Measurements from ENCODE around the gene PCDH15.

Gene PCDH15

GRCh38 chr10:54485971-54486370 lies 315.1 kb downstream of the PCDH15 start:
- Histone ChIP-seq H3K79me2 (ENCODE audit: insufficient read depth, low read length) (no peaks in the 10 kb centered on the region), H3K27me3 (ENCODE audit: insufficient read depth, low read length, poor library complexity, severe bottlenecking) (no peaks in the 10 kb centered on the region), H3K4me3 (ENCODE audit: low read length, poor library complexity, severe bottlenecking) (no peak overlapping the region), H3K9me2 (replicated peaks; ENCODE audit: low read depth, low read length) (no peaks in the 10 kb centered on the region), H4K20me1 (ENCODE audit: insufficient read depth, low read length, poor library complexity, severe bottlenecking) (no peaks in the 10 kb centered on the region), H3K4me2 (ENCODE audit: low read depth, low read length, poor library complexity, severe bottlenecking) (no peak overlapping the region), H2AFZ (ENCODE audit: low read length) (no peak overlapping the region), H3K36me3 (ENCODE audit: insufficient read depth, low read length) (no peaks in the 10 kb centered on the region), H3K9ac (ENCODE audit: low read depth, low read length, poor library complexity, severe bottlenecking) (no peak overlapping the region), H3K4me1 (ENCODE audit: insufficient read depth, low read length, poor library complexity, severe bottlenecking) (no peaks in the 10 kb centered on the region), H3K9me3 (ENCODE audit: insufficient read depth, low read depth, low read length) (no peaks in the 10 kb centered on the region), H3F3A (ENCODE audit: low read depth) (no peaks in the 10 kb centered on the region)
- TF ChIP-seq EZH2phosphoT487 (IDR thresholded peaks at IDR 0.05; ENCODE audit: borderline replicate concordance) (no peak), CTCF (conservative IDR thresholded peaks at IDR 0.05; ENCODE audit: low read length) (no peak)

GRCh38 chr10:54484186-54484585 lies 316.8 kb downstream of the PCDH15 start:
- Histone ChIP-seq H3K4me1 (ENCODE audit: insufficient read depth, low read length, poor library complexity, severe bottlenecking) (no peaks in the 10 kb centered on the region), H4K20me1 (ENCODE audit: insufficient read depth, low read length, poor library complexity, severe bottlenecking) (no peaks in the 10 kb centered on the region), H3K36me3 (ENCODE audit: insufficient read depth, low read length) (no peaks in the 10 kb centered on the region), H3K4me2 (ENCODE audit: low read depth, low read length, poor library complexity, severe bottlenecking) (no peak overlapping the region), H3K4me3 (ENCODE audit: low read length, poor library complexity, severe bottlenecking) (no peak overlapping the region), H3K9me3 (ENCODE audit: insufficient read depth, low read depth, low read length) (no peaks in the 10 kb centered on the region), H3K9me2 (replicated peaks; ENCODE audit: low read depth, low read length) (no peaks in the 10 kb centered on the region), H3K79me2 (ENCODE audit: insufficient read depth, low read length) (no peaks in the 10 kb centered on the region), H3K27me3 (ENCODE audit: insufficient read depth, low read length, poor library complexity, severe bottlenecking) (no peaks in the 10 kb centered on the region), H2AFZ (ENCODE audit: low read length) (no peak overlapping the region), H3K9ac (ENCODE audit: low read depth, low read length, poor library complexity, severe bottlenecking) (no peak overlapping the region), H3F3A (ENCODE audit: low read depth) (no peaks in the 10 kb centered on the region)
- no peak for TF ChIP-seq CTCF (conservative IDR thresholded peaks at IDR 0.05; ENCODE audit: low read length)
- TF ChIP-seq EZH2phosphoT487 (IDR thresholded peaks at IDR 0.05; ENCODE audit: borderline replicate concordance): no peak

GRCh38 chr10:54478601-54479000 lies 322.4 kb downstream of the PCDH15 start:
- no peak overlapping the region for H3K4me2 ChIP-seq (ENCODE audit: low read depth, low read length, poor library complexity, severe bottlenecking)
- H3K4me1 ChIP-seq (ENCODE audit: insufficient read depth, low read length, poor library complexity, severe bottlenecking): no peaks in the 10 kb centered on the region
- no peaks in the 10 kb centered on the region for H3K36me3 ChIP-seq (ENCODE audit: insufficient read depth, low read length)
- no peak overlapping the region for H3K4me3 ChIP-seq (ENCODE audit: low read length, poor library complexity, severe bottlenecking)
- H3F3A ChIP-seq (ENCODE audit: low read depth): no peaks in the 10 kb centered on the region
- H3K9me2 ChIP-seq (replicated peaks; ENCODE audit: low read depth, low read length): no peaks in the 10 kb centered on the region
- H3K79me2 ChIP-seq (ENCODE audit: insufficient read depth, low read length): no peaks in the 10 kb centered on the region
- no peaks in the 10 kb centered on the region for H4K20me1 ChIP-seq (ENCODE audit: insufficient read depth, low read length, poor library complexity, severe bottlenecking)
- H3K27me3 ChIP-seq (ENCODE audit: insufficient read depth, low read length, poor library complexity, severe bottlenecking): no peaks in the 10 kb centered on the region
- no peaks in the 10 kb centered on the region for H3K9me3 ChIP-seq (ENCODE audit: insufficient read depth, low read depth, low read length)
- no peak overlapping the region for H3K9ac ChIP-seq (ENCODE audit: low read depth, low read length, poor library complexity, severe bottlenecking)
- no peak overlapping the region for H2AFZ ChIP-seq (ENCODE audit: low read length)
- no peak for TF ChIP-seq CTCF (conservative IDR thresholded peaks at IDR 0.05; ENCODE audit: low read length)
- TF ChIP-seq EZH2phosphoT487 (IDR thresholded peaks at IDR 0.05; ENCODE audit: borderline replicate concordance): no peak

All from Loucy (cell line).